GM12878 (cell line): ENCODE results near the gene SEPTIN11. TPM values are rescaled to one million over a fixed set of nuclear protein-coding genes. Genes with fewer than 3 reads are reported as not detected.
A peak's percentile ranks its signal among the peaks of the same experiment; 100 is the strongest.

Experiments
- CBX3 ChIP-seq: fragments of 200-600 bp; sonication (generic); IDR thresholded peaks from 2 replicates; pipeline ENCODE4 v1.6.1; 2016; ENCODE audit warnings: low read depth, borderline replicate concordance
- E4F1 ChIP-seq: fragments of 450-650 bp; IDR thresholded peaks from 2 replicates; pipeline ENCODE4 v1.6.1; 2018; ENCODE audit warnings: borderline replicate concordance, mild to moderate bottlenecking; ENCODE audit not compliant: partially characterized antibody
- MYB ChIP-seq: fragments of 150-350 bp; IDR thresholded peaks from 2 replicates; pipeline ENCODE4 v1.6.1; 2014; ENCODE audit warnings: mild to moderate bottlenecking, low read depth, low read length, borderline replicate concordance
- NFYB ChIP-seq: IDR thresholded peaks from 2 replicates; pipeline ENCODE4 v1.6.1; 2011; ENCODE audit warnings: low read depth, mild to moderate bottlenecking, low read length, improper control_type of control experiment, moderate library complexity; ENCODE audit not compliant: insufficient read depth
- RELB ChIP-seq: fragments of 450-650 bp; IDR thresholded peaks from 2 replicates; pipeline ENCODE4 v1.6.1; 2017; ENCODE audit warnings: low read depth, mild to moderate bottlenecking, moderate library complexity
- SIN3A ChIP-seq: IDR thresholded peaks from 2 replicates; pipeline ENCODE4 v1.6.1; 2012; ENCODE audit warnings: low read depth, low read length, improper control_type of control experiment
- SP1 ChIP-seq: IDR thresholded peaks from one replicate; pipeline ENCODE4 v1.6.1; 2011; ENCODE audit warnings: low read depth, low read length
- STAT1 ChIP-seq: fragments of 450-650 bp; conservative IDR thresholded peaks from 2 replicates; pipeline ENCODE4 v1.6.1; 2014; ENCODE audit warnings: antibody characterized with exemption, mild to moderate bottlenecking
- USF1 ChIP-seq: IDR thresholded peaks from 2 replicates; pipeline ENCODE4 v1.6.1; 2011; ENCODE audit warnings: borderline replicate concordance, low read depth, mild to moderate bottlenecking, moderate library complexity, mixed read lengths, low read length; ENCODE audit not compliant: insufficient read depth; ENCODE audit errors: extremely low read length
- USF2 ChIP-seq: IDR thresholded peaks from 2 replicates; pipeline ENCODE4 v1.6.1; 2011; ENCODE audit warnings: low read depth, low read length, improper control_type of control experiment, borderline replicate concordance
- ZBTB40 ChIP-seq: fragments of 450-650 bp; IDR thresholded peaks from 2 replicates; pipeline ENCODE4 v1.6.1; 2016; ENCODE audit warnings: mild to moderate bottlenecking, moderate library complexity, borderline replicate concordance
- ZNF592 ChIP-seq: fragments of 450-650 bp; IDR thresholded peaks from 2 replicates; pipeline ENCODE4 v1.6.1; 2017; ENCODE audit warnings: mild to moderate bottlenecking, moderate library complexity
- polyA plus RNA-seq, 11 experiments: library from polyadenylated mRNA; depleted of rRNA in 4 of 11; unstranded in 6 of 11; stranded (reverse) in 5 of 11; fragments of >200 nt; fragmentation: Nextera tagmentation in 4 of 11; fragmentation: Illumina TruSeq in 1 of 11; extraction: Ambion mirVana in 4 of 11; extraction: Trizol in 1 of 11; gene quantifications; 1 replicate in 1 of 11; 2 replicates in 10 of 11; pipeline versions ENCODE4 v1.2.1 to v1.2.3, GENCODE V29; 2011 to 2016; ENCODE audit warnings: inconsistent platforms in 2 of 11, missing spikeins in 2 of 11, low read depth in 1 of 11
- total RNA-seq, 4 experiments: library from RNA; depleted of rRNA in 3 of 4; stranded (reverse); fragments of >200 nt in 3 of 4; fragmentation: Illumina TruSeq in 1 of 4; extraction: Trizol in 1 of 4; gene quantifications; 2 replicates each; pipeline versions ENCODE4 v1.2.1 to v1.2.3, GENCODE V29; 2013 to 2021

SEPTIN11 gene
- total and polyA plus RNA-seq, 10 of the 15 experiments (the other 5 are each of a cell fraction or from before 2014, with no cell fraction given) = 24.7 to 160 (median 91.3) TPM

- TF ChIP-seq E4F1 (no peak), USF2 (no peak), CBX3 (no peak), SIN3A (0 out of 2 replicates have a peak, but pooled peaks have one; percentile 28), ZBTB40 (no peak), USF1 (no peak), SP1 (no peak), MYB (no peak), ZNF592 (no peak), RELB (no peak), NFYB (no peak), STAT1 (no peak)
Measured at GRCh38 chr4:76949276-76950051, at the start of gene SEPTIN11 (continued).
